GM12878 (cell line): Measurements from ENCODE around the gene KCND3.

Experiments used
- CBX5 ChIP-seq: sonication (generic); IDR thresholded peaks from 2 replicates; pipeline ENCODE4 v1.6.1; 2016; ENCODE audit warnings: low read depth, moderate library complexity, mild to moderate bottlenecking, inconsistent platforms
- CTCF ChIP-seq, 3 experiments: IDR thresholded peaks in 2 of 3; conservative IDR thresholded peaks in 1 of 3; 2 replicates each; pipeline ENCODE4 v1.5.1; 2011; ENCODE audit warnings: low read depth in 3 of 3, low read length in 3 of 3, mild to moderate bottlenecking in 3 of 3, control low read depth in 2 of 3, moderate library complexity in 2 of 3, inconsistent platforms in 1 of 3, mixed read lengths in 1 of 3; ENCODE audit not compliant: control insufficient read depth in 2 of 3, insufficient read depth in 1 of 3; ENCODE audit errors: extremely low read depth in 1 of 3
- EZH2 ChIP-seq: IDR thresholded peaks from 2 replicates; pipeline ENCODE4 v1.6.1; 2012; ENCODE audit warnings: low read depth, mild to moderate bottlenecking, control low read depth, inconsistent platforms, low read length, borderline replicate concordance; ENCODE audit not compliant: control insufficient read depth
- PAX8 ChIP-seq: fragments of 450-650 bp; IDR thresholded peaks from 2 replicates; pipeline ENCODE4 v1.6.1; 2017; ENCODE audit warnings: mild to moderate bottlenecking, moderate library complexity
- TCF3 ChIP-seq: IDR thresholded peaks from 2 replicates; pipeline ENCODE4 v1.6.1; 2012; ENCODE audit warnings: low read depth, mild to moderate bottlenecking, low read length, borderline replicate concordance; ENCODE audit not compliant: insufficient read depth
- ZNF24 ChIP-seq: fragments of 450-650 bp; IDR thresholded peaks from 2 replicates; pipeline ENCODE4 v1.6.1; 2017; ENCODE audit warnings: antibody characterized with exemption, mild to moderate bottlenecking

- no peak for TF ChIP-seq ZNF24
- TF ChIP-seq CTCF (IDR thresholded peaks at IDR 0.05 in 2 of 3, conservative IDR thresholded peaks at IDR 0.05 in 1 of 3; ENCODE audit: control insufficient read depth in 2 of 3, extremely low read depth in 1 of 3, insufficient read depth in 1 of 3, low read depth in 3 of 3, low read length in 3 of 3): no peak
- no peak for TF ChIP-seq TCF3
- TF ChIP-seq PAX8: no peak
- no peak for TF ChIP-seq EZH2
- TF ChIP-seq CBX5: no peak
Observed at GRCh38 chr1:111730706-111731105, 258.8 kb downstream of the KCND3 start.
